Caco-2 (cell line): ENCODE measurements around the gene CASP3. TPM values are rescaled to one million over a fixed set of nuclear protein-coding genes. Genes with fewer than 3 reads are reported as not detected.

Experiments used
- BruUV-seq: library from RNA; stranded (reverse); fragments of 400-500 nt; replicated peaks from 2 replicates; lab custom pipeline; 2021; lab: Mats Ljungman, UMichigan
- CTCF ChIA-PET: fragments of 300-600 bp; sonication (Branson Sonifier 250); formaldehyde crosslinking; loops from one replicate; lab custom pipeline; 2022; ENCODE audit warnings: antibody characterized with exemption; lab: Charles Lee
- POLR2A ChIA-PET: fragments of 300-600 bp; sonication (Branson Sonifier 250); formaldehyde crosslinking; loops from one replicate; lab custom pipeline; 2022; ENCODE audit warnings: antibody characterized with exemption; lab: Charles Lee
- DNase-seq, 2 experiments: peaks; one replicate each; pipeline versions ENCODE4 v3.0.0 to v3.0.0-alpha.2; 2020 to 2022
- H3K27me3 ChIP-seq: replicated peaks from 2 replicates; pipeline ENCODE4 v1.6.0; 2011; ENCODE audit warnings: low read length; ENCODE audit not compliant: control insufficient read depth, insufficient read depth
- H3K36me3 ChIP-seq: 2 replicates; pipeline ENCODE4 v1.5.1; 2011; ENCODE audit warnings: low read length; ENCODE audit not compliant: control insufficient read depth, insufficient read depth
- H3K4me1 ChIP-seq: fragments of 250-450 bp; sonication (Bioruptor Pico); 2 replicates; pipeline ENCODE4 v1.5.1; 2020; ENCODE audit warnings: mild to moderate bottlenecking
- H3K4me3 ChIP-seq: 2 replicates; pipeline ENCODE4 v1.5.1; 2011; ENCODE audit warnings: low read depth, mild to moderate bottlenecking, control low read depth, low read length
- H3K9me3 ChIP-seq: fragments of 250-450 bp; sonication (Bioruptor Pico); 2 replicates; pipeline ENCODE4 v1.5.1; 2020; ENCODE audit warnings: mild to moderate bottlenecking, moderate library complexity
- H3K27ac Mint-ChIP-seq: one replicate; pipeline ENCODE4 v1.8.0; 2022; ENCODE audit warnings: mixed read lengths; ENCODE audit not compliant: unreplicated experiment
- H3K27me3 Mint-ChIP-seq: one replicate; pipeline ENCODE4 v1.8.0; 2022; ENCODE audit warnings: mixed read lengths; ENCODE audit not compliant: insufficient read depth, unreplicated experiment
- H3K36me3 Mint-ChIP-seq: one replicate; pipeline ENCODE4 v1.8.0; 2022; ENCODE audit warnings: mild to moderate bottlenecking, mixed read lengths; ENCODE audit not compliant: insufficient read depth, unreplicated experiment
- H3K4me1 Mint-ChIP-seq: one replicate; pipeline ENCODE4 v1.8.0; 2022; ENCODE audit warnings: low read depth, mixed read lengths; ENCODE audit not compliant: unreplicated experiment
- H3K4me3 Mint-ChIP-seq: one replicate; pipeline ENCODE4 v1.8.0; 2022; ENCODE audit warnings: mild to moderate bottlenecking, moderate library complexity, mixed read lengths; ENCODE audit not compliant: unreplicated experiment
- H3K9me3 Mint-ChIP-seq: one replicate; pipeline ENCODE4 v1.8.0; 2022; ENCODE audit warnings: mixed read lengths; ENCODE audit not compliant: unreplicated experiment
- CTCF ChIP-seq, 2 experiments: fragments of 200-600 bp in 1 of 2; IDR thresholded peaks; 1 replicate in 1 of 2; 2 replicates in 1 of 2; pipeline versions ENCODE4 v1.5.1 to v1.8.0; 2011 to 2022; ENCODE audit warnings: antibody characterized with exemption in 1 of 2, control low read depth in 1 of 2, inconsistent platforms in 1 of 2, low read depth in 1 of 2, low read length in 1 of 2, mild to moderate bottlenecking in 1 of 2, moderate library complexity in 1 of 2; ENCODE audit not compliant: insufficient read depth in 1 of 2, severe bottlenecking in 1 of 2, unreplicated experiment in 1 of 2
- intact Hi-C: fragments of 100-400 bp; cut with micrococcal nuclease; formaldehyde crosslinking; loops from one replicate; pipeline ENCODE4 v1.10.0; 2022; ENCODE audit not compliant: unreplicated experiment
- total RNA-seq: library from RNA; stranded (reverse); gene quantifications from 2 replicates; pipeline ENCODE4 v1.2.3, GENCODE V29; 2022

Gene CASP3
- total RNA-seq, 1 experiment from 2014 or later, result 34.5 TPM

GRCh38 chr4:184651899-184652298 lies 2.7 kb upstream of the CASP3 start:
- Mint-ChIP-seq H3K27ac (no peak overlapping the region), H3K36me3 (peaks cover 9% of the 10 kb centered on the region), H3K4me3 (no peak overlapping the region)

GRCh38 chr4:184649971-184650855 lies 966 bp upstream of the CASP3 start:
- no peak for TF ChIP-seq CTCF (IDR thresholded peaks at IDR 0.05; ENCODE audit: insufficient read depth in 1 of 2, low read depth in 1 of 2, low read length in 1 of 2, severe bottlenecking in 1 of 2, unreplicated experiment in 1 of 2)
- intact Hi-C loops, result loop anchor here (2.0 to 10.0 kb wide), 5 partner anchors 82 to 385 kb away; partner anchors contain the start of genes CENPU and IRF2
- Histone ChIP-seq H3K4me3 (peak overlapping the region; percentile 55), H3K27me3 (no peaks in the 10 kb centered on the region), H3K4me1 (peaks cover 10% of the 10 kb centered on the region), H3K36me3 (no peaks in the 10 kb centered on the region), H3K9me3 (no peaks in the 10 kb centered on the region)
- TSS peak; percentile 90 for BruUV-seq
- Mint-ChIP-seq H3K9me3 (no peaks in the 10 kb centered on the region), H3K27me3 (no peaks in the 10 kb centered on the region), H3K4me1 (peaks cover 14% of the 10 kb centered on the region), H3K4me3 (peak overlapping the region; percentile 88), H3K36me3 (peaks cover 9% of the 10 kb centered on the region), H3K27ac (peak overlapping the region; percentile 78)
- CTCF ChIA-PET, result interaction anchor here (0.6 to 1.6 kb wide), 15 partner anchors 12 to 775 kb away, joined by 3 to 11 read pairs (median 3); no protein-coding TSS in a partner anchor
- POLR2A ChIA-PET, result interaction anchor here (0.6 to 2.7 kb wide), 17 partner anchors 10 to 1368 kb away, joined by 3 to 17 read pairs (median 5); partner anchors contain the start of gene CENPU
- DNase-seq, result peak in 1 of 2 experiments; percentile 26

More at GRCh38 chr4:184651899-184652298, 2.7 kb upstream of the CASP3 start:
- no peak overlapping the region for H3K4me3 ChIP-seq
- Mint-ChIP-seq H3K27me3 (no peaks in the 10 kb centered on the region), H3K4me1 (peaks cover 14% of the 10 kb centered on the region), H3K9me3 (no peaks in the 10 kb centered on the region)
- H3K4me1 ChIP-seq, result peaks cover 9% of the 10 kb centered on the region
- no peaks in the 10 kb centered on the region for H3K9me3 ChIP-seq
- DNase-seq, result no peak
- no peaks in the 10 kb centered on the region for H3K27me3 ChIP-seq
- TF ChIP-seq CTCF (IDR thresholded peaks at IDR 0.05; ENCODE audit: insufficient read depth in 1 of 2, low read depth in 1 of 2, low read length in 1 of 2, severe bottlenecking in 1 of 2, unreplicated experiment in 1 of 2), result no peak
- intact Hi-C loops, result no loop called here
- no peaks in the 10 kb centered on the region for H3K36me3 ChIP-seq
- no TSS peak for BruUV-seq
- CTCF ChIA-PET, result no interaction called here
- POLR2A ChIA-PET, result no interaction called here

GRCh38 chr4:184648313-184649025 lies 778 bp downstream of the CASP3 start:
- peak; percentile 40 to 57 for DNase-seq
- H3K4me3 Mint-ChIP-seq, result peak overlapping the region; percentile 88
- H3K4me1 Mint-ChIP-seq, result peaks cover 14% of the 10 kb centered on the region
- intact Hi-C loops, result loop anchor here (2.0 to 10.0 kb wide), 5 partner anchors 84 to 384 kb away; partner anchors contain the start of genes CENPU and IRF2
- no peaks in the 10 kb centered on the region for H3K9me3 Mint-ChIP-seq
- no TSS peak for BruUV-seq
- peak overlapping the region; percentile 69 for H3K27ac Mint-ChIP-seq
- Histone ChIP-seq H3K4me3 (peak overlapping the region; percentile 63), H3K27me3 (no peaks in the 10 kb centered on the region), H3K9me3 (no peaks in the 10 kb centered on the region), H3K36me3 (no peaks in the 10 kb centered on the region), H3K4me1 (peaks cover 10% of the 10 kb centered on the region)
- no peaks in the 10 kb centered on the region for H3K27me3 Mint-ChIP-seq
- ChIA-PET CTCF (interaction anchor here (1.6 kb wide), 1 partner anchor 384 kb away, joined by 11 read pairs; no protein-coding TSS in a partner anchor), POLR2A (interaction anchor here (0.6 to 2.7 kb wide), 3 partner anchors 86 to 884 kb away, joined by 3 to 17 read pairs (median 4); partner anchors contain the start of gene CENPU)
- TF ChIP-seq CTCF (IDR thresholded peaks at IDR 0.05; ENCODE audit: insufficient read depth in 1 of 2, low read depth in 1 of 2, low read length in 1 of 2, severe bottlenecking in 1 of 2, unreplicated experiment in 1 of 2), result no peak
- H3K36me3 Mint-ChIP-seq, result peaks cover 9% of the 10 kb centered on the region
